PC-9 (cell line): ENCODE data around the gene ZNF487.

Experiments
- EZH2 ChIP-seq: fragments of 200-600 bp; sonication (generic); IDR thresholded peaks from 2 replicates; pipeline ENCODE4 v1.8.0; 2017; ENCODE audit warnings: antibody characterized with exemption, low read depth
- TF ChIP-seq, protein P1 (sequence below): fragments of 200-600 bp; sonication (generic); conservative IDR thresholded peaks from 2 replicates; pipeline ENCODE4 v1.6.1; 2017; ENCODE audit warnings: mixed run types, antibody characterized with exemption, mild to moderate bottlenecking, moderate library complexity

DNA sequence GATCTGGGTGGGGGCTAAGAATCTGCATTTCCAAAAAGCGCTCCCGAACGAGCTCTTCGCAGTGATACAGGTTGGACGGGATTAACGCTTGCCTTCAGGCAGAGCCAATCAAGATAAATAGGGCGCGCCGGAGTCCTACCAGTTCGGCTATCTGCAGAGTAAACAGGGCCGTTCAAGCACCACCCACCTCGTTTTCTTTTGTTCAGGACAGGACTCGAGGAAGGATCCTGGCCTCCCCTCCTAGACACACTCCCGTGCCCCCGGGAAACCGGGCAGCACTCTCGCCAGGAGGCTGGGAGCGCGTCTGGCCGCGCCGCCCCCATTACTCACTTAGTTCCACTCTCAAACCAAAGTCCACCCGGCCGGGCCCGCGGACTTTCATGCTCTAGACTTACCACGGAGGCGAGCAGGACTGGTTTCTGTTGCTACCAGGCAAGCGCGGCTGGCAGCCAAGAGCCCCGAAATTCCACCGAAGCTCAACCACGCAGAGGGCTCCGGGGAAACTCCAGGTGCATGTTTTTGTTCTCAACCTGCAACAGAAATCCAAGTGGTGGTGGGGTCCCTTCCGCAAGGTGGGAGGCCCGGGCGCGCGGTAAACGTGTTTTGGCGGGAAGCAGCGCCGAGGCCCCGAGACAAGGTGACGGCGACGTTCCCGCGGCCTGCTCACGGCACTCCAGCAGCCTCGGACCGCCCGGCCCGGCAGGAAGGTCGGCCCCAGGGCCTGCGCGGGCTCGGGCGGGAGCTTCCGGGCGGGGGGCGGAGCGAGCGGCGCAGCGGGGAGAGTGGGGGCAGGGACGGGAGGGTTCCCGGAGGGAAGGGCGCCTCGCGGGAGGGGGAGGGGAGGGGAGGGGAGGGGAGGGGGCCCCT is 40.6 kb upstream of the ZNF487 start:
- TF ChIP-seq, protein P1, sequence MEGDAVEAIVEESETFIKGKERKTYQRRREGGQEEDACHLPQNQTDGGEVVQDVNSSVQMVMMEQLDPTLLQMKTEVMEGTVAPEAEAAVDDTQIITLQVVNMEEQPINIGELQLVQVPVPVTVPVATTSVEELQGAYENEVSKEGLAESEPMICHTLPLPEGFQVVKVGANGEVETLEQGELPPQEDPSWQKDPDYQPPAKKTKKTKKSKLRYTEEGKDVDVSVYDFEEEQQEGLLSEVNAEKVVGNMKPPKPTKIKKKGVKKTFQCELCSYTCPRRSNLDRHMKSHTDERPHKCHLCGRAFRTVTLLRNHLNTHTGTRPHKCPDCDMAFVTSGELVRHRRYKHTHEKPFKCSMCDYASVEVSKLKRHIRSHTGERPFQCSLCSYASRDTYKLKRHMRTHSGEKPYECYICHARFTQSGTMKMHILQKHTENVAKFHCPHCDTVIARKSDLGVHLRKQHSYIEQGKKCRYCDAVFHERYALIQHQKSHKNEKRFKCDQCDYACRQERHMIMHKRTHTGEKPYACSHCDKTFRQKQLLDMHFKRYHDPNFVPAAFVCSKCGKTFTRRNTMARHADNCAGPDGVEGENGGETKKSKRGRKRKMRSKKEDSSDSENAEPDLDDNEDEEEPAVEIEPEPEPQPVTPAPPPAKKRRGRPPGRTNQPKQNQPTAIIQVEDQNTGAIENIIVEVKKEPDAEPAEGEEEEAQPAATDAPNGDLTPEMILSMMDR = no peak
- TF ChIP-seq EZH2 = no peak
